GM12878 (cell line): ENCODE results near the gene DERA. TPM values are rescaled to one million over a fixed set of nuclear protein-coding genes. Genes with fewer than 3 reads are reported as not detected.

Source experiments
- ATAC-seq: fragments of 200-7000 bp; cut with Tn5 transposase; 3 replicates; pipeline ENCODE4 v1.9.1; 2020; ENCODE audit warnings: mild to moderate bottlenecking, moderate library complexity
- BruUV-seq: library from RNA; stranded (reverse); fragments of 400-500 nt; replicated peaks from 2 replicates; lab custom pipeline; 2021; lab: Mats Ljungman, UMichigan
- CTCF ChIA-PET: fragments of 300-600 bp; sonication (Branson Sonifier 250); formaldehyde crosslinking; extraction: SDS; loops from one replicate; lab custom pipeline; 2021; ENCODE audit warnings: inconsistent platforms; lab: Yijun Ruan, JAX
- POLR2A ChIA-PET: fragments of 350-600 bp; formaldehyde crosslinking; extraction: SDS; loops from one replicate; lab custom pipeline; 2021; ENCODE audit warnings: inconsistent platforms; lab: Charles Lee
- RAD21 ChIA-PET: fragments of 300-600 bp; sonication (Branson Sonifier 250); formaldehyde crosslinking; loops from one replicate; lab custom pipeline; 2023; ENCODE audit warnings: antibody characterized with exemption; ENCODE audit not compliant: unreplicated experiment; lab: Charles Lee
- SMC1A ChIA-PET: fragments of 300-600 bp; sonication (Branson Sonifier 250); formaldehyde crosslinking; loops from one replicate; lab custom pipeline; 2023; ENCODE audit not compliant: unreplicated experiment, uncharacterized antibody; lab: Charles Lee
- DNase-seq: peaks from one replicate; pipeline ENCODE4 v3.0.0-alpha.2; 2011; ENCODE audit warnings: low read depth, low spot score
- FAIRE-seq: peaks from 3 replicates; lab custom pipeline; 2011; peaks lifted over from hg19 to GRCh38; lab: Jason Lieb, UNC
- H2AFZ ChIP-seq: 2 replicates; pipeline ENCODE4 v1.6.0; 2011; ENCODE audit warnings: low read depth, low read length, control low read depth; ENCODE audit not compliant: control insufficient read depth
- H3K27ac ChIP-seq: 2 replicates; pipeline ENCODE4 v1.5.1; 2011; ENCODE audit warnings: control low read depth; ENCODE audit not compliant: control insufficient read depth, insufficient read depth
- H3K27me3 ChIP-seq, 2 experiments: replicated peaks in 1 of 2; 2 replicates each; pipeline versions ENCODE4 v1.6.0 to v1.6.1; 2011; ENCODE audit warnings: low read length in 1 of 2; ENCODE audit not compliant: control insufficient read depth in 2 of 2, insufficient read depth in 2 of 2
- H3K36me3 ChIP-seq, 2 experiments: 2 replicates each; pipeline ENCODE4 v1.5.1; 2011; ENCODE audit warnings: low read length in 1 of 2; ENCODE audit not compliant: control insufficient read depth in 2 of 2, insufficient read depth in 2 of 2
- H3K4me1 ChIP-seq: 2 replicates; pipeline ENCODE4 v1.6.1; 2011; ENCODE audit warnings: mild to moderate bottlenecking, low read length, moderate library complexity, mixed read lengths; ENCODE audit not compliant: control insufficient read depth, insufficient read depth
- H3K4me2 ChIP-seq: 2 replicates; pipeline ENCODE4 v1.6.0; 2011; ENCODE audit warnings: control low read depth; ENCODE audit not compliant: control insufficient read depth, insufficient read depth
- H3K4me3 ChIP-seq: fragments of 200-600 bp; sonication (generic); 2 replicates; pipeline ENCODE4 v1.5.1; 2016
- H3K79me2 ChIP-seq: 2 replicates; pipeline ENCODE4 v1.6.0; 2011; ENCODE audit warnings: low read length; ENCODE audit not compliant: control insufficient read depth, insufficient read depth
- H3K9ac ChIP-seq: 2 replicates; pipeline ENCODE4 v1.8.0; 2011; ENCODE audit warnings: low read length, control low read depth, mixed read lengths; ENCODE audit not compliant: control insufficient read depth, insufficient read depth
- H3K9me3 ChIP-seq: replicated peaks from 3 replicates; pipeline ENCODE4 v1.5.1; 2011; ENCODE audit warnings: mild to moderate bottlenecking, low read length; ENCODE audit not compliant: control insufficient read depth, insufficient read depth
- H4K20me1 ChIP-seq: 2 replicates; pipeline ENCODE4 v1.6.0; 2011; ENCODE audit not compliant: control insufficient read depth, insufficient read depth
- CEBPB ChIP-seq, 2 experiments: fragments of 150-350 bp in 1 of 2; IDR thresholded peaks; 2 replicates each; pipeline ENCODE4 v1.6.1; 2012 to 2014; ENCODE audit warnings: low read depth in 2 of 2, low read length in 2 of 2, borderline replicate concordance in 1 of 2, inconsistent platforms in 1 of 2
- CHD2 ChIP-seq: IDR thresholded peaks from 2 replicates; pipeline ENCODE4 v1.6.1; 2011; ENCODE audit warnings: low read depth, low read length, improper control_type of control experiment, borderline replicate concordance
- GATAD2B ChIP-seq: fragments of 450-650 bp; conservative IDR thresholded peaks from 2 replicates; pipeline ENCODE4 v1.6.1; 2017; ENCODE audit warnings: low read depth, mild to moderate bottlenecking, moderate library complexity
- HDAC6 ChIP-seq: fragments of 200-600 bp; sonication (generic); IDR thresholded peaks from one replicate; pipeline ENCODE4 v1.8.0; 2017; ENCODE audit warnings: antibody characterized with exemption; ENCODE audit not compliant: unreplicated experiment
- MYB ChIP-seq: fragments of 150-350 bp; IDR thresholded peaks from 2 replicates; pipeline ENCODE4 v1.6.1; 2014; ENCODE audit warnings: mild to moderate bottlenecking, low read depth, low read length, borderline replicate concordance
- PAX8 ChIP-seq: fragments of 450-650 bp; IDR thresholded peaks from 2 replicates; pipeline ENCODE4 v1.6.1; 2017; ENCODE audit warnings: mild to moderate bottlenecking, moderate library complexity
- RB1 ChIP-seq: fragments of 450-650 bp; formaldehyde crosslinking; IDR thresholded peaks from 2 replicates; pipeline ENCODE4 v1.6.1; 2017; ENCODE audit warnings: mild to moderate bottlenecking, borderline replicate concordance
- SIX5 ChIP-seq: IDR thresholded peaks from 2 replicates; pipeline ENCODE4 v1.6.1; 2011; ENCODE audit warnings: mild to moderate bottlenecking, low read depth, low read length, moderate library complexity; ENCODE audit not compliant: severe bottlenecking
- STAT1 ChIP-seq: fragments of 450-650 bp; conservative IDR thresholded peaks from 2 replicates; pipeline ENCODE4 v1.6.1; 2014; ENCODE audit warnings: antibody characterized with exemption, mild to moderate bottlenecking
- SUZ12 ChIP-seq: fragments of 200-600 bp; sonication (generic); IDR thresholded peaks from one replicate; pipeline ENCODE4 v1.6.1; 2018; ENCODE audit warnings: antibody characterized with exemption, mild to moderate bottlenecking; ENCODE audit not compliant: unreplicated experiment
- TBL1XR1 ChIP-seq: IDR thresholded peaks from 2 replicates; pipeline ENCODE4 v1.6.1; 2012; ENCODE audit warnings: low read depth, low read length, improper control_type of control experiment
- YY1 ChIP-seq: IDR thresholded peaks from 2 replicates; pipeline ENCODE4 v1.6.1; 2011; ENCODE audit warnings: low read depth, mild to moderate bottlenecking, low read length
- ZNF592 ChIP-seq: fragments of 450-650 bp; IDR thresholded peaks from 2 replicates; pipeline ENCODE4 v1.6.1; 2017; ENCODE audit warnings: mild to moderate bottlenecking, moderate library complexity
- ZSCAN29 ChIP-seq: fragments of 450-650 bp; IDR thresholded peaks from 2 replicates; pipeline ENCODE4 v1.6.1; 2017; ENCODE audit warnings: mild to moderate bottlenecking, moderate library complexity
- WGBS: methylation state at CpG from one replicate; pipeline ENCODE4 v1.1.6; 2016; ENCODE audit warnings: low lambda C conversion rate; ENCODE audit not compliant: insufficient replicate concordance, insufficient coverage; ENCODE audit errors: missing lambda C conversion rate; 5-methylcytosine and 5-hydroxymethylcytosine counted together
- in situ Hi-C: fragments of 300-500 bp; cut with MboI; formaldehyde crosslinking; loops from 9 replicates; pipeline ENCODE4 v1.14.3; 2018; ENCODE audit warnings: mixed read lengths
- intact Hi-C: fragments of 100-400 bp; cut with micrococcal nuclease; formaldehyde crosslinking; loops from one replicate; pipeline ENCODE4 v1.14.2; 2022; ENCODE audit not compliant: unreplicated experiment
- polyA plus RNA-seq, 11 experiments: library from polyadenylated mRNA; depleted of rRNA in 4 of 11; unstranded in 6 of 11; stranded (reverse) in 5 of 11; fragments of >200 nt; fragmentation: Nextera tagmentation in 4 of 11; fragmentation: Illumina TruSeq in 1 of 11; extraction: Ambion mirVana in 4 of 11; extraction: Trizol in 1 of 11; gene quantifications; 1 replicate in 1 of 11; 2 replicates in 10 of 11; pipeline versions ENCODE4 v1.2.1 to v1.2.3, GENCODE V29; 2011 to 2016; ENCODE audit warnings: inconsistent platforms in 2 of 11, missing spikeins in 2 of 11, low read depth in 1 of 11
- total RNA-seq, 4 experiments: library from RNA; depleted of rRNA in 3 of 4; stranded (reverse); fragments of >200 nt in 3 of 4; fragmentation: Illumina TruSeq in 1 of 4; extraction: Trizol in 1 of 4; gene quantifications; 2 replicates each; pipeline versions ENCODE4 v1.2.1 to v1.2.3, GENCODE V29; 2013 to 2021
- TF ChIP-seq, protein P1 (sequence below): fragments of 450-650 bp; formaldehyde crosslinking; IDR thresholded peaks from 2 replicates; pipeline ENCODE4 v1.4.0; 2022; ENCODE audit warnings: mild to moderate bottlenecking, moderate library complexity

DERA gene
- total and polyA plus RNA-seq, 10 of the 15 experiments (the other 5 are each of a cell fraction or from before 2014, with no cell fraction given): 34.9 to 97.1 (median 40.8) TPM

DNA sequence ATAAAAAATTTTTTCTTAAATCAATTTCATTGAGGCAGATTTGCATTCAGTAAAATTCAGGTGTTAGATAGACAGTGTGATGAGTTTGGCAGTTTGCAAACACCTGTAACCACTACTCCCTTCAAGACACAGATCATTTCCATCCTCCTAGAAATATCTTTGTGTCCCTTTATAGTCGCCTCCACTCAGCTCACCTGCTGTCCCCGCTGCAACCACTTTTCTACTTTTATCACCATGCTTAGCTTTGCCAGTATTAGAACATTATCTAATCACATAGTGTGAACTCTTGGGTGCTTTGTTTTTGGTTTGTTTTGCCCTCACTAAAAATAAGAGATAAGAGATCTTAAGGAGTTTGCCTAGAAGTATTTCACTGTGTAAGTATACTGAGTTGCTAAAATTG, 73.8 kb downstream of the DERA start (continued):
- TF ChIP-seq, protein P1, sequence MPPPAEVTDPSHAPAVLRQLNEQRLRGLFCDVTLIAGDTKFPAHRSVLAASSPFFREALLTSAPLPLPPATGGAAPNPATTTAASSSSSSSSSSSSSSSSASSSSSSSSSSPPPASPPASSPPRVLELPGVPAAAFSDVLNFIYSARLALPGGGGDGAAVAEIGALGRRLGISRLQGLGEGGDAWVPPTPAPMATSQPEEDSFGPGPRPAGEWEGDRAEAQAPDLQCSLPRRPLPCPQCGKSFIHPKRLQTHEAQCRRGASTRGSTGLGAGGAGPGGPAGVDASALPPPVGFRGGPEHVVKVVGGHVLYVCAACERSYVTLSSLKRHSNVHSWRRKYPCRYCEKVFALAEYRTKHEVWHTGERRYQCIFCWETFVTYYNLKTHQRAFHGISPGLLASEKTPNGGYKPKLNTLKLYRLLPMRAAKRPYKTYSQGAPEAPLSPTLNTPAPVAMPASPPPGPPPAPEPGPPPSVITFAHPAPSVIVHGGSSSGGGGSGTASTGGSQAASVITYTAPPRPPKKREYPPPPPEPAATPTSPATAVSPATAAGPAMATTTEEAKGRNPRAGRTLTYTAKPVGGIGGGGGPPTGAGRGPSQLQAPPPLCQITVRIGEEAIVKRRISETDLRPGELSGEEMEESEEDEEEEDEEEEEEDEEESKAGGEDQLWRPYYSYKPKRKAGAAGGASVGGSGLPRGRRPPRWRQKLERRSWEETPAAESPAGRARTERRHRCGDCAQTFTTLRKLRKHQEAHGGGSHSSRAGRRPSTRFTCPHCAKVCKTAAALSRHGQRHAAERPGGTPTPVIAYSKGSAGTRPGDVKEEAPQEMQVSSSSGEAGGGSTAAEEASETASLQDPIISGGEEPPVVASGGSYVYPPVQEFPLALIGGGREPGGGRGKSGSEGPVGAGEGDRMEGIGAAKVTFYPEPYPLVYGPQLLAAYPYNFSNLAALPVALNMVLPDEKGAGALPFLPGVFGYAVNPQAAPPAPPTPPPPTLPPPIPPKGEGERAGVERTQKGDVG: no peak
- no peak for TF ChIP-seq HDAC6
- no peak for TF ChIP-seq YY1

DNA sequence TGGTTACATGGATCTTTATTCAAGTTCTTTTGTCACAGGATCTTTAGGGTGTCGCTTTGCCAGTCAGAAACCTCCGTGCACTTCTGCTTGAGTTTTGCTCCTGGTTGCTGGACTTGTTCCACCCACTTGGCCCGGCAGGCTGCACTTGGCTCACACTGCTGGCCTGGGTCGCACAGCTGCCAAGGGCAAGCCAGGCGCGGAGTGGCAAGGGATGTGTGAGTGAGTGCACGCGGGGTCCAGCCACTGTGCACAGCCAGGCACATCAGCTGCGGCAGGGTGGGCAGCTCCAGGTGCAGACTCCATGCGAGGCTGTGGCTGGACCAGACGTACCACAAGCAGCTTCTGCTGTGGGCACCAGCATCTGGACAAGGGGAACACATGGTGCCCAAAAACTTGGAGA, 76.6 kb downstream of the DERA start:
- ATAC-seq (no peak), FAIRE-seq (no peak), DNase-seq (no peak)
- BruUV-seq: no TSS peak
- no peak overlapping the region for H3K9ac ChIP-seq
- intact Hi-C loops (no loop called here), in situ Hi-C loops (no loop called here)
- peaks cover 2 to 11% of the 10 kb centered on the region in 2 experiments; a peak in 3 of 4 replicates for H3K36me3 ChIP-seq
- SMC1A ChIA-PET: no interaction called here
- no peaks in the 10 kb centered on the region for H4K20me1 ChIP-seq
- no peaks in the 10 kb centered on the region for H3K27me3 ChIP-seq
- H3K79me2 ChIP-seq: no peaks in the 10 kb centered on the region
- no peak overlapping the region for H3K27ac ChIP-seq
- CTCF ChIA-PET: no interaction called here
- H3K4me1 ChIP-seq: peaks cover 9% of the 10 kb centered on the region
- POLR2A ChIA-PET: no interaction called here
- H2AFZ ChIP-seq: no peak overlapping the region
- H3K9me3 ChIP-seq: no peaks in the 10 kb centered on the region; the same call in 2 of the 3 replicates
- 98% methylated on average over 11 of the region's 11 CpGs for WGBS
- RAD21 ChIA-PET: no interaction called here
- no peak overlapping the region for H3K4me3 ChIP-seq
- H3K4me2 ChIP-seq: no peak overlapping the region
- TF ChIP-seq TBL1XR1 (no peak), ZSCAN29 (no peak), SUZ12 (no peak), SIX5 (no peak), GATAD2B (no peak), STAT1 (no peak), RB1 (no peak), ZNF592 (no peak), CEBPB (IDR thresholded peaks at IDR 0.05; ENCODE audit: borderline replicate concordance in 1 of 2, low read depth in 2 of 2, low read length in 2 of 2) (no peak), CHD2 (no peak), PAX8 (no peak), MYB (no peak)
